Kidney epithelial cell (primary cell): ENCODE data around the gene FANK1. TPM values are rescaled to one million over a fixed set of nuclear protein-coding genes. Genes with fewer than 3 reads are reported as not detected.

ENCODE experiments used
- DNase-seq: peaks from one replicate; pipeline ENCODE4 v3.0.0-alpha.2; 2010; ENCODE audit warnings: low read depth
- H3K27me3 ChIP-seq: 2 replicates; pipeline ENCODE4 v1.6.0; 2011; ENCODE audit warnings: low read length; ENCODE audit not compliant: control insufficient read depth, insufficient read depth
- H3K36me3 ChIP-seq: 2 replicates; pipeline ENCODE4 v1.5.1; 2011; ENCODE audit warnings: low read length; ENCODE audit not compliant: control insufficient read depth, insufficient read depth
- H3K4me3 ChIP-seq: 2 replicates; pipeline ENCODE4 v1.5.1; 2011; ENCODE audit warnings: low read depth, mild to moderate bottlenecking, control low read depth, low read length
- CTCF ChIP-seq: IDR thresholded peaks from 2 replicates; pipeline ENCODE4 v1.5.1; 2011; ENCODE audit warnings: mild to moderate bottlenecking, moderate library complexity, low read length, control low read depth, inconsistent platforms; ENCODE audit not compliant: insufficient read depth, poor library complexity, severe bottlenecking
- total RNA-seq: library from RNA; depleted of rRNA; stranded (reverse); fragments of >200 nt; gene quantifications from 2 replicates; pipeline ENCODE4 v1.2.3, GENCODE V29; 2015

The FANK1 gene
- total RNA-seq, 1 donor from 2014 or later, result 7.5 TPM

GRCh38 chr10:125936331-125936730 lies 40.0 kb downstream of the FANK1 start:
- H3K27me3 ChIP-seq, result no peaks in the 10 kb centered on the region
- no peak for DNase-seq

GRCh38 chr10:125940515-125940914 lies 44.2 kb downstream of the FANK1 start:
- H3K4me3 ChIP-seq, result no peak overlapping the region
- no peak for TF ChIP-seq CTCF
- no peaks in the 10 kb centered on the region for H3K27me3 ChIP-seq
- H3K36me3 ChIP-seq, result no peaks in the 10 kb centered on the region
- DNase-seq, result no peak

More at GRCh38 chr10:125936331-125936730, 40.0 kb downstream of the FANK1 start:
- Histone ChIP-seq H3K4me3 (no peak overlapping the region), H3K36me3 (no peaks in the 10 kb centered on the region)
- TF ChIP-seq CTCF, result no peak

GRCh38 chr10:125951290-125951689 lies 54.9 kb downstream of the FANK1 start:
- DNase-seq, result no peak
- Histone ChIP-seq H3K4me3 (no peak overlapping the region), H3K36me3 (no peaks in the 10 kb centered on the region), H3K27me3 (no peaks in the 10 kb centered on the region)
- TF ChIP-seq CTCF, result no peak

GRCh38 chr10:125953778-125954385 lies 57.5 kb downstream of the FANK1 start:
- no peak for DNase-seq
- H3K27me3 ChIP-seq, result no peaks in the 10 kb centered on the region
- TF ChIP-seq CTCF, result no peak
- no peak overlapping the region for H3K4me3 ChIP-seq
- H3K36me3 ChIP-seq, result no peaks in the 10 kb centered on the region

- no peak for DNase-seq
- no peaks in the 10 kb centered on the region for H3K36me3 ChIP-seq
- no peak for TF ChIP-seq CTCF
- H3K27me3 ChIP-seq, result no peaks in the 10 kb centered on the region
- H3K4me3 ChIP-seq, result no peak overlapping the region
Measured at GRCh38 chr10:125955766-125956165, 59.4 kb downstream of the FANK1 start.

- no peaks in the 10 kb centered on the region for H3K27me3 ChIP-seq
- no peak for TF ChIP-seq CTCF
- no peaks in the 10 kb centered on the region for H3K36me3 ChIP-seq
- H3K4me3 ChIP-seq, result no peak overlapping the region
- DNase-seq, result no peak
Measured at GRCh38 chr10:125961743-125962142, 65.4 kb downstream of the FANK1 start.
